ENCODE results near the gene ANXA4.

DNA sequence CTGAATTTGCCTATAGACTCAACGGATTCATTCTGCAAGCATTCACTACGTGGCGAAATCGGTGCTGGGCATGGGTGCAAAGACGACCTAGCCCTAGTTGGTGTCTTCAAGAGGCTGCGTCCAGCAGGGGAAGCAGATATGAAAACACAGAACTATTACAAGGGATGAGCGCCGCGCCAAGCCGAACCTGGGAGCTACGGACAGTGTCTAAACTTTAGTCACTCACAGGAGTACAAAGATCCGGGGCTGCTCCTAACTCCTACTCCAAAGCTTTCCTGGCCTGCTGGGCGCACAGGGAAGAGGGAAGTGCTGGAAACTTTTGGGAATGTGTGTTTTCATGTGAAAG lies 732 bp upstream of the ANXA4 start:
- TF ChIP-seq POLR2AphosphoS5 (IDR thresholded peaks at IDR 0.05; ENCODE audit: borderline replicate concordance, low read depth, low read length): no peak
- TF ChIP-seq EZH2 (IDR thresholded peaks at IDR 0.05): no peak
- TF ChIP-seq FOXP2 (optimal IDR thresholded peaks at IDR 0.05; ENCODE audit: control extremely low read depth, extremely low read length, insufficient read depth): no peak

Measured in SK-N-MC (cell line).